BE2C (cell line): Measurements from ENCODE around the gene PRICKLE2.

Experiments
- DNase-seq: peaks from one replicate; pipeline ENCODE4 v3.0.0-alpha.2; 2020
- H3K27me3 ChIP-seq: fragments of 250-450 bp; sonication (Bioruptor Pico); 2 replicates; pipeline ENCODE4 v1.5.1; 2020; ENCODE audit warnings: mild to moderate bottlenecking
- H3K36me3 ChIP-seq: fragments of 250-450 bp; sonication (Bioruptor Pico); 2 replicates; pipeline ENCODE4 v1.5.1; 2020; ENCODE audit warnings: mild to moderate bottlenecking
- H3K4me1 ChIP-seq: fragments of 250-450 bp; sonication (Bioruptor Pico); 2 replicates; pipeline ENCODE4 v1.5.1; 2020
- H3K4me3 ChIP-seq: 2 replicates; pipeline ENCODE4 v1.5.1; 2011; ENCODE audit warnings: low read depth, low read length
- H3K9me3 ChIP-seq: fragments of 250-450 bp; sonication (Bioruptor Pico); 2 replicates; pipeline ENCODE4 v1.5.1; 2020
- TF ChIP-seq, protein P1 (sequence below): IDR thresholded peaks from 2 replicates; pipeline ENCODE4 v1.5.1; 2012; ENCODE audit warnings: mild to moderate bottlenecking, low read depth, low read length

The PRICKLE2 gene

DNA sequence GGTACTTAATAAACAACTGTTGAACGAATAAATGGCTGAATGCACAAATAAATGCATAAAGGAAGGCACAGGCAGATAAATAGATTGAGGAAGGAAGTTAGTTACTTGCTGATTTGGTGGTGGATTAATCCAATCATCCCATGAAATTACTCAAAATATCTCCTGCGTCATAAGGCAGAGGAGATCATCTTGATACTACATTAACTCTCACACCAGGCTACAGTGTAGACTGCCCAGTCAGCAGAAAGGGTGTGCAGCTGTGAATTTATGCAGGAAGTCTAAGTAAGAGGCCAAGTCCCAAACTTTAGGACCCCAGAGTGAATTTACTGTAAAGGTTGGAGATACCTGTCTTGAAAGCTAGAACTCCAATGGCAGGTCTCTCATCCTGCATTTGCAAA lies 38.6 kb downstream of the PRICKLE2 start:
- Histone ChIP-seq H3K4me3 (no peak overlapping the region), H3K4me1 (peaks cover 21% of the 10 kb centered on the region), H3K9me3 (no peaks in the 10 kb centered on the region), H3K27me3 (no peaks in the 10 kb centered on the region), H3K36me3 (no peaks in the 10 kb centered on the region)
- DNase-seq = no peak
- TF ChIP-seq, protein P1, sequence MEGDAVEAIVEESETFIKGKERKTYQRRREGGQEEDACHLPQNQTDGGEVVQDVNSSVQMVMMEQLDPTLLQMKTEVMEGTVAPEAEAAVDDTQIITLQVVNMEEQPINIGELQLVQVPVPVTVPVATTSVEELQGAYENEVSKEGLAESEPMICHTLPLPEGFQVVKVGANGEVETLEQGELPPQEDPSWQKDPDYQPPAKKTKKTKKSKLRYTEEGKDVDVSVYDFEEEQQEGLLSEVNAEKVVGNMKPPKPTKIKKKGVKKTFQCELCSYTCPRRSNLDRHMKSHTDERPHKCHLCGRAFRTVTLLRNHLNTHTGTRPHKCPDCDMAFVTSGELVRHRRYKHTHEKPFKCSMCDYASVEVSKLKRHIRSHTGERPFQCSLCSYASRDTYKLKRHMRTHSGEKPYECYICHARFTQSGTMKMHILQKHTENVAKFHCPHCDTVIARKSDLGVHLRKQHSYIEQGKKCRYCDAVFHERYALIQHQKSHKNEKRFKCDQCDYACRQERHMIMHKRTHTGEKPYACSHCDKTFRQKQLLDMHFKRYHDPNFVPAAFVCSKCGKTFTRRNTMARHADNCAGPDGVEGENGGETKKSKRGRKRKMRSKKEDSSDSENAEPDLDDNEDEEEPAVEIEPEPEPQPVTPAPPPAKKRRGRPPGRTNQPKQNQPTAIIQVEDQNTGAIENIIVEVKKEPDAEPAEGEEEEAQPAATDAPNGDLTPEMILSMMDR = no peak

DNA sequence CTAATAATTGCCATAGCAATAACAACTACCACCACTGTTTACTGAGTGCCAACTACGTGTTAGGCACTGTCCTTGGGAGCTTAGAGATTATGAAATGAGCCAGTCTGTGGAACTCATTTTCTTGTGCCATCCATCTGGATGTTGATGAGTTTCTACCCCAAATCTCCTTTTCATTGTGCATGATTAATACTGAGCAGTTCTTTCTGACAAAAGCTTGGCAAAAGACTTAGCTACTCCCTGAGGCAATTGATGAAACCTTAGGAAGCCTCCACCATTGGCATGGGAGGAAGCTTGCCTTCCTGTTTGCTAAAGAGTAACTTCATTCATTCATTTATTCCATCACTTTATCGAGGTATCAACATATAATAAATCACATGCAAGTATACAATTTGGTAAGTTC lies 39.8 kb downstream of the PRICKLE2 start:
- no peaks in the 10 kb centered on the region for H3K9me3 ChIP-seq
- no peaks in the 10 kb centered on the region for H3K36me3 ChIP-seq
- H3K4me1 ChIP-seq = peaks cover 21% of the 10 kb centered on the region
- TF ChIP-seq, protein P1 = no peak
- no peaks in the 10 kb centered on the region for H3K27me3 ChIP-seq
- no peak overlapping the region for H3K4me3 ChIP-seq
- DNase-seq = no peak

DNA sequence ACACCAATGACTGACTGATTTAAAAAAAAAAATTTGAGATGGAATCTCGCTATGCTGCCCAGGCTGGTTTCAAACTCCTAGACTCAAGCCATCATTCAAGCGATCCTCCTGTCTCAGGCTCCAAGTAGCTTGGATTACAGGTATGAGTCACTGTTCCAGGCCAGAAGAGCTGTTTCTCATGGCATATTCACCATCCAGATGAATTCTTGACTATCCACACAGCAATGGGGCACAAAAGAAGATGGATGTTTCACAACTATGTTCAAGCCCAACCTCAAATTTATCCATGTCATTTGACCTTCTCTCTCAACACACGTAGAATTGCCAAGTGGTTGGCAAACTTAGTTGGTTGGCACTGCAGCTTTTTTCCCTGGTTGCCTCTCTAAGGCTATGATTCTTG lies 40.6 kb downstream of the PRICKLE2 start:
- TF ChIP-seq, protein P1 = no peak
- peaks cover 21% of the 10 kb centered on the region for H3K4me1 ChIP-seq
- no peaks in the 10 kb centered on the region for H3K36me3 ChIP-seq
- no peak overlapping the region for H3K4me3 ChIP-seq
- no peaks in the 10 kb centered on the region for H3K9me3 ChIP-seq
- DNase-seq = no peak
- H3K27me3 ChIP-seq = no peaks in the 10 kb centered on the region

DNA sequence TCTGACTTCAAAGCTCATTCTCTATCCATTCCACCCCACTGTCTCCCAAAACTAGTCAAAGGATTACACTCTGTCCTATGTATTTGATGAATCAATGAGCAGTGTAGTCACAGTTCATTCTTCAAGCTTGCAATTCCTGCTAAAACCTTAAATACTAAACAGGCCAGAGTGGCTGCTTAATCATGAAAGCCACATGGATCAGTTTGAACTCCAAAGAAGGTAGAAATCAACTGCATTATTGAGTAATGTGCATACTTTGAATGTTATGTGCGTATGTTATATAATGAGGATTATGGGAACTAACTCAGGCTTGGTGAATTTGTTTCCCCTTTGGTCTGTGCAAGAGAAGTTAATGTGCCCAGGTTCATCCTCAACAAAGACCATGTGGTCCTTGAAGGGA lies 45.4 kb downstream of the PRICKLE2 start:
- no peak overlapping the region for H3K4me3 ChIP-seq
- H3K9me3 ChIP-seq = no peaks in the 10 kb centered on the region
- H3K27me3 ChIP-seq = no peaks in the 10 kb centered on the region
- no peaks in the 10 kb centered on the region for H3K36me3 ChIP-seq
- TF ChIP-seq, protein P1 = no peak
- no peaks in the 10 kb centered on the region for H3K4me1 ChIP-seq
- no peak for DNase-seq

DNA sequence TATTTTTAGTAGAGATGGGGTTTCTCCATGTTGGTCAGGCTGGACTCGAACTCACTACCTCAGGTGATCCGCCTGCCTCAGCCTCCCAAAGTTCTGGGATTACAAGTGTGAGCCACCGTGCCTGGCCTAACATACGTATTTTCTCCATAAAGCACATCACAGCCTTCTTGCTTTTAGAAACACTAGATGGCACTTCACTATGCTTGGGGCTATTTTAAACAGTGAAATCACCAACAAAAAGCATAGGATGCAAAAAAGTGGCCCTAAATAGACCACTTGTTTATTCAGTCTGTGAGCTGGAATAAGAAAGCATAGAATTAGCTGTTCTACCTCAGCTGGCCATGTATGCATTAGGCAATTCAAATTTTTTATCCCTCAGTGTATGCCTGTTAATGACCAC lies 46.0 kb downstream of the PRICKLE2 start:
- H3K36me3 ChIP-seq = no peaks in the 10 kb centered on the region
- no peaks in the 10 kb centered on the region for H3K9me3 ChIP-seq
- H3K4me1 ChIP-seq = no peaks in the 10 kb centered on the region
- TF ChIP-seq, protein P1 = no peak
- no peak for DNase-seq
- H3K27me3 ChIP-seq = no peaks in the 10 kb centered on the region
- H3K4me3 ChIP-seq = no peak overlapping the region

DNA sequence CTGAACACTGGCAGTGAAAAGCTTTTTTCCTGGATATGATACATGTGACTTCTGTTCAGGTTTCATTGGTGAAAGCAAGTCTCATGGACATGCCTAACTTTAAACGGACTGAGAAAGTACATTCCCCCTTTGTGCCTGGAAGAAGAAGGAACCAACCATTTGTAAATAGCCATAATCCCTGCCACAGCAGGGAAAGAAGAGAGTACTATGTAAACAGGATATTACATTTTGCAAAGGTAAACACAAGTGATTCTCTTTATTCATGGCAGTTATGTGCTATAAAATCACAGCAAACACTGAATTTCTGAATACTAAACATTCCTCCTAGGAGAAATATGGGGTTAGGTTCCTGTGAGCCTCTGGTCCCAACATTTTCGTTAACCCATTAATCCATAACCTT lies 46.8 kb downstream of the PRICKLE2 start:
- TF ChIP-seq, protein P1 = no peak
- H3K4me3 ChIP-seq = no peak overlapping the region
- DNase-seq = no peak

More for the DNA sequence above, 46.8 kb downstream of the PRICKLE2 start:
- Histone ChIP-seq H3K4me1 (no peaks in the 10 kb centered on the region), H3K9me3 (no peaks in the 10 kb centered on the region), H3K36me3 (no peaks in the 10 kb centered on the region), H3K27me3 (no peaks in the 10 kb centered on the region)
